Left lung (tissue), 10 donors: ENCODE data around the gene PON1. TPM values are rescaled to one million over a fixed set of nuclear protein-coding genes. Genes with fewer than 3 reads are reported as not detected.

Experiments
- ATAC-seq: fragments of 200-7000 bp; cut with Tn5 transposase; one replicate; pipeline ENCODE4 v1.9.1; 2020; ENCODE audit warnings: moderate library complexity
- DNase-seq, 4 donors: peaks; one replicate each; pipeline ENCODE4 v3.0.0-alpha.2; 2013 to 2020
- H3K27ac ChIP-seq, 2 donors: fragments of 200-600 bp; sonication (generic) in 1 of 2; one replicate each; pipeline versions ENCODE4 v1.5.0 to v1.8.0; 2020 to 2021
- H3K27me3 ChIP-seq, 2 donors: fragments of 200-600 bp; sonication (generic) in 1 of 2; one replicate each; pipeline versions ENCODE4 v1.5.0 to v1.8.0; 2020 to 2021
- H3K36me3 ChIP-seq, 2 donors: fragments of 200-600 bp; sonication (generic) in 1 of 2; one replicate each; pipeline versions ENCODE4 v1.5.0 to v1.8.0; 2020 to 2021
- H3K4me1 ChIP-seq, 2 donors: fragments of 200-600 bp; one replicate each; pipeline ENCODE4 v1.8.0; 2021
- H3K4me3 ChIP-seq, 2 donors: fragments of 200-600 bp; sonication (generic) in 1 of 2; one replicate each; pipeline versions ENCODE4 v1.5.0 to v1.8.0; 2020 to 2021; ENCODE audit warnings: mild to moderate bottlenecking in 1 of 2
- H3K9me3 ChIP-seq, 2 donors: fragments of 200-600 bp; sonication (generic) in 1 of 2; one replicate each; pipeline versions ENCODE4 v1.5.0 to v1.8.0; 2020 to 2021
- intact Hi-C, 2 donors: fragments of 100-400 bp; cut with DNase I; formaldehyde crosslinking; loops; one replicate each; pipeline versions ENCODE4 v1.11.2 to v1.14.2; 2022
- polyA plus RNA-seq, 6 donors: library from polyadenylated mRNA; unstranded; fragments of 120-200 nt; gene quantifications; one replicate each; pipeline ENCODE4 v1.2.1, GENCODE V29; 2013; ENCODE audit not compliant: insufficient read length in 6 of 6
- total RNA-seq, 2 donors: library from RNA; stranded (reverse); fragmentation: NEBNext Ultra II Directional; extraction: Animal tissue kit (Norgen Biotek cat#: 25700); gene quantifications; one replicate each; pipeline ENCODE4 v1.2.1, GENCODE V29; 2021
- TF ChIP-seq, protein P1 (sequence below), 2 donors: fragments of 200-600 bp; sonication (generic) in 1 of 2; IDR thresholded peaks; one replicate each; pipeline versions ENCODE4 v1.5.0 to v1.8.0; 2021; ENCODE audit warnings: antibody characterized with exemption in 2 of 2
- donor health status: DM: no; HTN: yes; CAD: no.
- donor health status: DM: no; HTN: no; CAD: no.

PON1 gene
- total and polyA plus RNA-seq, 8 donors, result 0.42 to 1.7 (median 0.75) TPM

DNA sequence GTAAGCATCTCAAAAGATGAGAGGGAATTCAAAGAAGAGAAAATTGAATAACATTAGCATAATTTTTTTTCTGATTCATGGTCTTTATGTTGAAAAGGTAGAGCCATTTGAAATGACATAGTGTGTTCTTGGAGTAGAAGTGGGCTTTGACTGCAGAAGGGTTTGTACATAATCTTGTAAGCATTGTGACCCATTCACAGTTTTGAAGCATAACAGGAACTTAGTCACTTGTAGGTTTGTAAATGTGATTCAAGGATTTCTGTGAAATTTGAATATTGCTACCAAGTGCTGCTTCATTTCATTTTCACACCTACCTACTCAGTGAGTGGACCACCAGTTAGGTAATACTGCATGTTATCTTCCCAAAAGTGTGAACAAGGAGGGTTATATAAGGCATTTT is 68.6 kb downstream of the PON1 start:
- Histone ChIP-seq H3K27ac (no peak overlapping the region), H3K4me1 (no peaks in the 10 kb centered on the region), H3K36me3 (no peaks in the 10 kb centered on the region), H3K9me3 (no peaks in the 10 kb centered on the region), H3K27me3 (no peaks in the 10 kb centered on the region), H3K4me3 (no peak overlapping the region)
- DNase-seq (no peak), ATAC-seq (no peak)
- intact Hi-C loops, result no loop called here
- TF ChIP-seq, protein P1, sequence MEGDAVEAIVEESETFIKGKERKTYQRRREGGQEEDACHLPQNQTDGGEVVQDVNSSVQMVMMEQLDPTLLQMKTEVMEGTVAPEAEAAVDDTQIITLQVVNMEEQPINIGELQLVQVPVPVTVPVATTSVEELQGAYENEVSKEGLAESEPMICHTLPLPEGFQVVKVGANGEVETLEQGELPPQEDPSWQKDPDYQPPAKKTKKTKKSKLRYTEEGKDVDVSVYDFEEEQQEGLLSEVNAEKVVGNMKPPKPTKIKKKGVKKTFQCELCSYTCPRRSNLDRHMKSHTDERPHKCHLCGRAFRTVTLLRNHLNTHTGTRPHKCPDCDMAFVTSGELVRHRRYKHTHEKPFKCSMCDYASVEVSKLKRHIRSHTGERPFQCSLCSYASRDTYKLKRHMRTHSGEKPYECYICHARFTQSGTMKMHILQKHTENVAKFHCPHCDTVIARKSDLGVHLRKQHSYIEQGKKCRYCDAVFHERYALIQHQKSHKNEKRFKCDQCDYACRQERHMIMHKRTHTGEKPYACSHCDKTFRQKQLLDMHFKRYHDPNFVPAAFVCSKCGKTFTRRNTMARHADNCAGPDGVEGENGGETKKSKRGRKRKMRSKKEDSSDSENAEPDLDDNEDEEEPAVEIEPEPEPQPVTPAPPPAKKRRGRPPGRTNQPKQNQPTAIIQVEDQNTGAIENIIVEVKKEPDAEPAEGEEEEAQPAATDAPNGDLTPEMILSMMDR (IDR thresholded peaks at IDR 0.05), result no peak

DNA sequence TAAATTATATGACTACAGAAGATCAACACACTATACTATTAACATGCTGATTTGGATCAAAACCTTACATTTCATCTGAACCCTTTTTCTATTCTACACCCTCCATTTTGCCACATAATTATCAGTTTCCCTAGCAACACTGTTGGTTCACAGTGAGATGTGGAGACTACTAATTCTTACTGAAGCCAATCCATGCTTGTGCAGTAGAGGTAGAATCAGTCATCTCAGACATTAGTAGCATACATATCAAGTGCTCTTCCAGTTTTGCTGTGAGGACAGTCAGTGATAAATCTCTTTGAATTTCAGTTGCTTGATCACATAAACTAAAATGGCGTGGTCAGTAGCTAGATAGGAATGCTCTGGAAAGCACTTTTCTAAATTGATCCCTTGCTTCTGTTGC is 70.3 kb downstream of the PON1 start:
- Histone ChIP-seq H3K27me3 (no peaks in the 10 kb centered on the region), H3K27ac (no peak overlapping the region), H3K4me3 (no peak overlapping the region), H3K36me3 (no peaks in the 10 kb centered on the region), H3K9me3 (no peaks in the 10 kb centered on the region), H3K4me1 (no peaks in the 10 kb centered on the region)
- DNase-seq, result no peak
- TF ChIP-seq, protein P1 (IDR thresholded peaks at IDR 0.05), result no peak
- ATAC-seq, result no peak
- intact Hi-C loops, result no loop called here

DNA sequence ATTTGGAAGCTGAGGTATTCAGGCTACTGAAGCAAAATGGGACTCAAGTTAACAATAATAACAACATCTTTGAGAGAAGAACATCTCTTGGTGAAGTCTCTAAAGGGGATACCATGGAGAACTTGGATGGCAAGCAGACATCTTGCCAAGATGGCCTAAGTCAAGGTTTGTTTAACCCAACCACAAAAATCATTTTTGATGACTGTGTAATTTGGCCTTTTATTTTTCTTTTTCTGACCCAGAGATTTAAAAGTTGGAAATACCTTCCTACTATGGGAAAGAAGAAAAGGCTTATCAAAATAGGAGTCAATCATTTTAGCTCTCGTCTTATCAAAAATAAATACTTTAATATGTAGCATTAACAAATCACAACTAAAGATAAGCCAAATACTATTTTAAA is 72.4 kb downstream of the PON1 start:
- intact Hi-C loops, result no loop called here
- no peaks in the 10 kb centered on the region for H3K9me3 ChIP-seq

GRCh38 chr7:95250571-95250970 is 73.8 kb downstream of the PON1 start:
- TF ChIP-seq, protein P1 (IDR thresholded peaks at IDR 0.05), result no peak
- H3K9me3 ChIP-seq, result no peaks in the 10 kb centered on the region

More for the DNA sequence above, 72.4 kb downstream of the PON1 start:
- DNase-seq (no peak), ATAC-seq (no peak)
- Histone ChIP-seq H3K4me1 (no peaks in the 10 kb centered on the region), H3K4me3 (no peak overlapping the region), H3K27me3 (no peaks in the 10 kb centered on the region), H3K27ac (no peak overlapping the region), H3K36me3 (no peaks in the 10 kb centered on the region)
- TF ChIP-seq, protein P1 (IDR thresholded peaks at IDR 0.05), result no peak

More at GRCh38 chr7:95250571-95250970, 73.8 kb downstream of the PON1 start:
- H3K36me3 ChIP-seq, result no peaks in the 10 kb centered on the region
- H3K27me3 ChIP-seq, result no peaks in the 10 kb centered on the region
- peak in 1 of 4 donors; percentile 44 for DNase-seq
- no peaks in the 10 kb centered on the region for H3K4me1 ChIP-seq
- H3K27ac ChIP-seq, result no peak overlapping the region
- intact Hi-C loops, result no loop called here
- no peak overlapping the region for H3K4me3 ChIP-seq
- ATAC-seq, result no peak

Other genes with a start within 250 kb of the PON1 start
- gene PON3, start 71.8 kb upstream of the PON1 start, total RNA-seq, result 10 to 100 TPM; 19.7 to 49.3 TPM
- 10 to 100 TPM; 13.5 to 19.4 (median 15.7) TPM for gene PON3, start 71.8 kb upstream of the PON1 start, polyA plus RNA-seq
- 100 to 1,000 TPM; 192 to 277 TPM for gene PON2, start 110.5 kb upstream of the PON1 start, total RNA-seq
- gene PON2, start 110.5 kb upstream of the PON1 start, polyA plus RNA-seq, result 100 to 1,000 TPM; 290 to 511 (median 299) TPM
- gene ASB4, start 161.4 kb upstream of the PON1 start, total RNA-seq, result under 1 TPM; 0.10 to 0.29 TPM
- gene ASB4, start 161.4 kb upstream of the PON1 start, polyA plus RNA-seq, result 1 to 10 TPM in 3 of 6 donors, under 1 TPM in 3; 0.60 to 1.6 (median 1.0) TPM